Activated CD4-positive, alpha-beta memory T cell treated with anti-CD3 and anti-CD28 coated beads for 36 hours (primary cell): ENCODE measurements around the gene UBR7. TPM values are rescaled to one million over a fixed set of nuclear protein-coding genes. Genes with fewer than 3 reads are reported as not detected.
"Not testable (repeated sequence)": the region's sequence is repeated elsewhere in the genome, so short reads cannot be mapped to it uniquely, and the experiment has no call there.

Source experiments
- CTCF ChIA-PET: fragments of 350-600 bp; sonication (Branson Sonifier 250); formaldehyde crosslinking; loops from one replicate; lab custom pipeline; 2021; ENCODE audit warnings: antibody characterized with exemption, inconsistent platforms; lab: Charles Lee
- POLR2A ChIA-PET: fragments of 350-600 bp; sonication (Branson Sonifier 250); formaldehyde crosslinking; loops from one replicate; lab custom pipeline; 2021; ENCODE audit warnings: antibody characterized with exemption; lab: Charles Lee
- DNase-seq: peaks from one replicate; pipeline ENCODE4 v3.0.0-alpha.2; 2020
- H3K27ac Mint-ChIP-seq: one replicate; pipeline ENCODE4 v1.8.0; 2021; ENCODE audit warnings: mixed read lengths
- H3K27me3 Mint-ChIP-seq: one replicate; pipeline ENCODE4 v1.8.0; 2021; ENCODE audit warnings: mixed read lengths
- H3K36me3 Mint-ChIP-seq: one replicate; pipeline ENCODE4 v1.8.0; 2021; ENCODE audit warnings: mixed read lengths
- H3K4me1 Mint-ChIP-seq: one replicate; pipeline ENCODE4 v1.8.0; 2021; ENCODE audit warnings: low read depth, mixed read lengths
- H3K4me3 Mint-ChIP-seq: one replicate; pipeline ENCODE4 v1.8.0; 2021; ENCODE audit warnings: mild to moderate bottlenecking, mixed read lengths
- H3K9me3 Mint-ChIP-seq: one replicate; pipeline ENCODE4 v1.8.0; 2021; ENCODE audit warnings: mixed read lengths
- intact Hi-C: fragments of 100-400 bp; cut with micrococcal nuclease; formaldehyde crosslinking; loops from one replicate; pipeline ENCODE4 v1.15.1; 2023
- total RNA-seq, 2 experiments: library from RNA; stranded (reverse); gene quantifications; one replicate each; pipeline ENCODE4 v1.2.3, GENCODE V29; 2021

Gene UBR7, protein sequence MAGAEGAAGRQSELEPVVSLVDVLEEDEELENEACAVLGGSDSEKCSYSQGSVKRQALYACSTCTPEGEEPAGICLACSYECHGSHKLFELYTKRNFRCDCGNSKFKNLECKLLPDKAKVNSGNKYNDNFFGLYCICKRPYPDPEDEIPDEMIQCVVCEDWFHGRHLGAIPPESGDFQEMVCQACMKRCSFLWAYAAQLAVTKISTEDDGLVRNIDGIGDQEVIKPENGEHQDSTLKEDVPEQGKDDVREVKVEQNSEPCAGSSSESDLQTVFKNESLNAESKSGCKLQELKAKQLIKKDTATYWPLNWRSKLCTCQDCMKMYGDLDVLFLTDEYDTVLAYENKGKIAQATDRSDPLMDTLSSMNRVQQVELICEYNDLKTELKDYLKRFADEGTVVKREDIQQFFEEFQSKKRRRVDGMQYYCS
- 10 to 100 TPM; 48.0 to 51.6 TPM for total RNA-seq

DNA sequence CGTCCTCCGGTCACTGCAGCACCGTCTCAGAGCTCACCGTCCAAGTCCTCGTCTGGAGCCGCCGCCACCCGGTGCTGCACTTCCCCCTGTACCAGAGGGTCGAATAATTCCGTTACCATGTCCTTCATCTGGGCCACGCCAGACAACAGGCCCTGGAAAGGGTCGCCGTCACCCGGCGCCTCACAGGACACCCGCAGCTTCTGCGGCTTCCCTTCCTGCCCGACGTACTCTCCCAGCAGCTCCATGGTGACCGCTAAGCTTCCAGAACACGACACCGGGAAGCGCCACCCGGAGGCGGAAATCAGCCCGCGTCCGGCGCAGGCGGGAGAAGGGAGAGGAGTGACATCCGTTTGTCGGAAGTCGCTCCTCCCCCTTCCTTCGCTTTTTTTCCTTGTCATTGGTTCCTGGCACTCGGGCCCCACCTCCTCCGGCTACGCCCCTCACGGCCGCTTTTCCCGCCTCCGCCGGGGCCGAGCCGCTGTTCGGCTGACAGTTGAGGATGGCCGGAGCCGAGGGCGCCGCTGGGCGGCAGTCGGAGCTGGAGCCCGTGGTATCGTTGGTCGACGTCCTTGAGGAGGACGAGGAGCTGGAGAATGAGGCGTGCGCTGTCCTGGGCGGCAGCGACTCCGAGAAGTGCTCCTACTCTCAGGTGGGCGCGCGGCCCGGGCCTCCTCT, at the start of gene UBR7, which contains the start of gene GON7:
TSS of gene UBR7 (plus strand) at position 464 of the 675 bp plus-strand sequence. CDS start at position 500, 36 bp downstream.
TSS of gene GON7 (minus strand) at position 273 of the 675 bp plus-strand sequence. CDS start at position 245, 28 bp downstream.
- peak within 1 kb of the TSS; percentile 94 for H3K27ac Mint-ChIP-seq
- intact Hi-C loops, result loop anchor here (1.0 to 10.0 kb wide), 4 partner anchors 23 to 748 kb away; partner anchors contain the start of genes BTBD7 and MOAP1
- peaks cover 32% of the 10 kb centered on the region for H3K4me1 Mint-ChIP-seq
- ChIA-PET POLR2A (interaction anchor here (0.6 to 3.8 kb wide), 5 partner anchors 10 to 102 kb away, joined by 3 to 34 read pairs (median 3); partner anchors contain the start of genes LYSET and MOAP1), CTCF (interaction anchor here (0.7 to 3.5 kb wide), 12 partner anchors 10 to 407 kb away, joined by 3 to 28 read pairs (median 5); partner anchors contain the start of genes LYSET and MOAP1)
- H3K4me3 Mint-ChIP-seq, result peak within 1 kb of the TSS; percentile 99
- no peaks in the 10 kb centered on the region for H3K27me3 Mint-ChIP-seq
- no peaks in the 10 kb centered on the region for H3K9me3 Mint-ChIP-seq
- peak; percentile 94 for DNase-seq
- H3K36me3 Mint-ChIP-seq, result peaks cover 13% of the 10 kb centered on the region

GRCh38 chr14:93158349-93158748, 48.7 kb upstream of the UBR7 start:
- H3K36me3 Mint-ChIP-seq, POLR2A ChIA-PET, H3K27me3 Mint-ChIP-seq, intact Hi-C loops, H3K4me3 Mint-ChIP-seq, H3K4me1 Mint-ChIP-seq, H3K27ac Mint-ChIP-seq, H3K9me3 Mint-ChIP-seq: not testable (repeated sequence)
- DNase-seq, result peak; percentile 24
- CTCF ChIA-PET, result interaction anchor here (0.6 kb wide), 1 partner anchor 19 kb away, joined by 3 read pairs; no protein-coding TSS in a partner anchor

- H3K27ac Mint-ChIP-seq, H3K9me3 Mint-ChIP-seq, DNase-seq, POLR2A ChIA-PET, H3K4me3 Mint-ChIP-seq, H3K36me3 Mint-ChIP-seq, H3K27me3 Mint-ChIP-seq, intact Hi-C loops, H3K4me1 Mint-ChIP-seq: not testable (repeated sequence)
- CTCF ChIA-PET, result interaction anchor here (1.0 to 2.4 kb wide), 6 partner anchors 13 to 208 kb away, joined by 3 to 10 read pairs (median 4); partner anchors contain the start of genes LYSET and MOAP1
Observed at GRCh38 chr14:93159625-93160352, 47.3 kb upstream of the UBR7 start.

DNA sequence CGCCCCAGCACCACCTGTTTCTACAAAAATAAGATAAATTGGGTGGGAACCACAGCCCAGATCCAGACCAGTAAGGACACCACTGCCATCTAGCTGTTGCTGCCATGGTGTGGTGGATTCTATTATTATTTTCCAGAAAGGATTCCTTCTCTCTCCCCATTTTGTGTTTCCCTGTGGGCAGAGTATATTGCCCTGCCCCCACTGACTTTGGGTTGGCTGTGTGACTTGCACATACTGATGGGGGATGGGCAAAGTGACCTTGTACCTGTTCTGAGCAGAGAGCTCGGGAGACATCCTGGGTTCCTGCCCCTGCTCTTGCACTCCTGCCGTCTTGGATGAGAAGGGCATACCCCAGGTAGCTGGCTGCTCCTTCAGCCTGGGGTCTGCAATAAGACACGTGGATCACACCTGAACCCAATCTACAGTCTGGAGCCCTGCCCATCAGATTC, 46.7 kb upstream of the UBR7 start:
- no peaks in the 10 kb centered on the region for H3K27me3 Mint-ChIP-seq
- ChIA-PET POLR2A (no interaction called here), CTCF (interaction anchor here (1.0 to 2.4 kb wide), 7 partner anchors 14 to 208 kb away, joined by 3 to 10 read pairs (median 5); partner anchors contain the start of genes ITPK1, LYSET and MOAP1)
- intact Hi-C loops, result no loop called here
- H3K4me3 Mint-ChIP-seq, result no peak overlapping the region
- H3K4me1 Mint-ChIP-seq, result no peaks in the 10 kb centered on the region
- H3K27ac Mint-ChIP-seq, result no peak overlapping the region
- peak; percentile 30 for DNase-seq
- H3K36me3 Mint-ChIP-seq, result no peaks in the 10 kb centered on the region
- no peaks in the 10 kb centered on the region for H3K9me3 Mint-ChIP-seq

- DNase-seq, result no peak
- no peak overlapping the region for H3K27ac Mint-ChIP-seq
- H3K4me1 Mint-ChIP-seq, result no peaks in the 10 kb centered on the region
- ChIA-PET CTCF (interaction anchor here (1.4 to 2.4 kb wide), 5 partner anchors 15 to 48 kb away, joined by 4 to 10 read pairs (median 5); partner anchors contain the start of genes ITPK1, LYSET and MOAP1), POLR2A (no interaction called here)
- H3K27me3 Mint-ChIP-seq, result no peaks in the 10 kb centered on the region
- intact Hi-C loops, result no loop called here
- no peaks in the 10 kb centered on the region for H3K9me3 Mint-ChIP-seq
- H3K36me3 Mint-ChIP-seq, result no peaks in the 10 kb centered on the region
- H3K4me3 Mint-ChIP-seq, result no peak overlapping the region
Observed at GRCh38 chr14:93161411-93161940, 45.6 kb upstream of the UBR7 start.

- Mint-ChIP-seq H3K27me3 (no peaks in the 10 kb centered on the region), H3K4me1 (no peaks in the 10 kb centered on the region), H3K27ac (no peak overlapping the region), H3K9me3 (no peaks in the 10 kb centered on the region), H3K4me3 (no peak overlapping the region), H3K36me3 (no peaks in the 10 kb centered on the region)
- intact Hi-C loops, result no loop called here
- DNase-seq, result no peak
- POLR2A ChIA-PET, result no interaction called here
- CTCF ChIA-PET, result interaction anchor here (1.0 to 1.3 kb wide), 2 partner anchors 16 to 50 kb away, joined by 3 to 7 read pairs; no protein-coding TSS in a partner anchor
Observed at GRCh38 chr14:93163564-93163963, 43.5 kb upstream of the UBR7 start.

DNA sequence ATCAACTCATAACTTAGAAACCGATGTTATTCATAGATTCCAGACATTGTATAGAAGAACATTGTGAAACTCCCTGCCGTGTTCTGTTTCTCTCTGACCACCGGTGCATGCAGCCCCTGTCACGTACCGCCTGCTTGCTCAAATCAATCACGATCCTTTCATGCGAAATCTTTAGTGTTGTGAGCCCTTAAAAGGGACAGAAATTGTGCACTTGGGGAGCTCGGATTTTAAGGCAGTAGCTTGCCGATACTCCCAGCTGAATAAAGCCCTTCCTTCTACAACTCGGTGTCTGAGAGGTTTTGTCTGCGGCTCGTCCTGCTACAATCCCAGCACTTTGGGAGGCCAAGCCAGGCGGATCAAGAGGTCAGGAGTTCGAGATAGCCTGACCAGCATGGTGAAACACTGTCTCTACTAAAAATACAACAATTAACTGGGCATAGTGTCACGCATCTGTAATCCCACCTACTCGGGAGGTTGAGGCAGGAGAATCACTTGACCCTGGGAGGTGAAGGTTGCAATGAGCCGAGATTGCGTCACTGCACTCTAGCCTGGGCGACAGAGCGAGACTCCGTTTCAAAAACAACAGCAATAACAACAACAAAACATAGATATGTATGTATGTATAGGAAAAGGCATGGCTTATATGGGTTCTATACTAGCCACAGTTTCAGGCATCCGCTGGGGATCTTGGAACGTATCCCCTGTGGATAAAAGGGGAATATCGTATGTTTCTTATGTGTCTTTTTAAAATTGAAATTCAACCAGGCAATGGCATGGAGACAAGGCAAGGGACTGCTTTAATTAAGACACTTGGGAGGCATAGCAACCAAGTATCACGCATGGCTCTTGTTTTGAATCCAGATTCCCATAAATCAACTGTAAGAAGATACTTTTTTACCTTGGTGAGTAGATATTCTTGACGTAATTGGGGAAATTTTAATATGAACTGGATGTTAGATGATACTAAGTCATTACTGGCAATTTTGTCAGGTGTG, 41.5 kb upstream of the UBR7 start:
- CTCF ChIA-PET, result interaction anchor here (2.4 kb wide), 1 partner anchor 13 kb away, joined by 18 read pairs; no protein-coding TSS in a partner anchor
- H3K9me3 Mint-ChIP-seq, POLR2A ChIA-PET, H3K36me3 Mint-ChIP-seq, H3K4me3 Mint-ChIP-seq, H3K4me1 Mint-ChIP-seq, DNase-seq, H3K27ac Mint-ChIP-seq, H3K27me3 Mint-ChIP-seq, intact Hi-C loops: not testable (repeated sequence)

DNA sequence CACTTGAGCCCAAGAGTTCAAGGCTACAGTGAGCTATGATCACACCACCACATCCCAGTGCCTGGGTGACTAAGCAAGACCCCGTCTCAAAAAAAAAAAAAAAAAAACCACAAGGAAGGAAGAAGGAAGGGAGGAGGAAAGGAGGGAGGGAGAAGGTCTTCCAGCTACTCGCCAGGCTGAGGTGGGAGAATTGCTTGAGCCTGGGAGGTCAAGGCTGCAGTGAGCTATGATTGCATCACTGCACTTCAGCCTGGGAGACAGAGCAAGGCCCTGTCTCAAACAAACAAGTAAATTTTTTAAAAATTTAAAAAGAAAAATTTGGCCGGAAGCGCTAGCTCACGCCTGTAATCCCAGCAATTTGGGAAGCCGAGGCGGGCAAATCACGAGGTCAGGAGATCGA, 38.4 kb upstream of the UBR7 start:
- H3K27me3 Mint-ChIP-seq, H3K4me3 Mint-ChIP-seq, H3K9me3 Mint-ChIP-seq, intact Hi-C loops, H3K36me3 Mint-ChIP-seq, DNase-seq, H3K4me1 Mint-ChIP-seq, H3K27ac Mint-ChIP-seq, POLR2A ChIA-PET: not testable (repeated sequence)
- CTCF ChIA-PET, result interaction anchor here (0.8 kb wide), 1 partner anchor 55 kb away, joined by 3 read pairs; no protein-coding TSS in a partner anchor

GRCh38 chr14:93169619-93170018, 37.4 kb upstream of the UBR7 start:
- H3K36me3 Mint-ChIP-seq, H3K4me1 Mint-ChIP-seq, DNase-seq, H3K9me3 Mint-ChIP-seq, H3K4me3 Mint-ChIP-seq, H3K27me3 Mint-ChIP-seq, intact Hi-C loops, H3K27ac Mint-ChIP-seq: not testable (repeated sequence)
- ChIA-PET CTCF (interaction anchor here (0.8 to 1.0 kb wide), 3 partner anchors 9 to 56 kb away, joined by 3 to 4 read pairs (median 3); no protein-coding TSS in a partner anchor), POLR2A (interaction anchor here (1.4 kb wide), 1 partner anchor 15 kb away, joined by 7 read pairs; the partner anchor contains the start of genes LYSET and MOAP1)

- intact Hi-C loops, H3K27me3 Mint-ChIP-seq, H3K4me3 Mint-ChIP-seq, H3K36me3 Mint-ChIP-seq, H3K4me1 Mint-ChIP-seq, DNase-seq, H3K27ac Mint-ChIP-seq, H3K9me3 Mint-ChIP-seq: not testable (repeated sequence)
- ChIA-PET POLR2A (interaction anchor here (1.4 kb wide), 1 partner anchor 15 kb away, joined by 7 read pairs; the partner anchor contains the start of genes LYSET and MOAP1), CTCF (interaction anchor here (1.0 kb wide), 1 partner anchor 31 kb away, joined by 3 read pairs; no protein-coding TSS in a partner anchor)
Observed at GRCh38 chr14:93170141-93170540, 36.9 kb upstream of the UBR7 start.
